GM12874 (cell line): Measurements from ENCODE around the gene ZNF408.
A peak's percentile ranks its signal among the peaks of the same experiment; 100 is the strongest.

Experiments used
- CTCF ChIP-seq: IDR thresholded peaks from 2 replicates; pipeline ENCODE4 v1.5.1; 2011; ENCODE audit warnings: low read depth, mild to moderate bottlenecking, control low read depth, low read length, moderate library complexity; ENCODE audit not compliant: insufficient read depth

The ZNF408 gene

GRCh38 chr11:46663277-46663940 lies 37.4 kb upstream of the ZNF408 start:
- no peak for TF ChIP-seq CTCF

- TF ChIP-seq CTCF, result no peak
These were observed 36.2 kb upstream of the ZNF408 start for GRCh38 chr11:46664612-46665011.

- no peak for TF ChIP-seq CTCF
These were observed 35.5 kb upstream of the ZNF408 start for GRCh38 chr11:46665356-46665755.

GRCh38 chr11:46666516-46666915 lies 34.3 kb upstream of the ZNF408 start:
- no peak for TF ChIP-seq CTCF

GRCh38 chr11:46667043-46667481 lies 33.8 kb upstream of the ZNF408 start:
- no peak for TF ChIP-seq CTCF

GRCh38 chr11:46668480-46669085 lies 32.2 kb upstream of the ZNF408 start:
- no peak for TF ChIP-seq CTCF

- peak; percentile 31; the same call in 1 of the 2 replicates for TF ChIP-seq CTCF
These were observed 31.1 kb upstream of the ZNF408 start for GRCh38 chr11:46669711-46670139.
